Measurements from ENCODE around the gene NSUN7.
"Not testable (repeated sequence)": the region's sequence is repeated elsewhere in the genome, so short reads cannot be mapped to it uniquely, and the experiment has no call there.

GRCh38 chr4:40817157-40817556 is 67.4 kb downstream of the NSUN7 start:
- not testable (repeated sequence) for TF ChIP-seq CTCF, POLR2A (IDR thresholded peaks at IDR 0.05)

Data from gastroesophageal sphincter (tissue), 3 donors.